LNCAP (cell line): ENCODE results near the gene ADAMTS16.

Experiments
- CTCF ChIP-seq: fragments of 450-650 bp; IDR thresholded peaks from 2 replicates; pipeline ENCODE4 v1.5.1; 2017; ENCODE audit warnings: mild to moderate bottlenecking

The ADAMTS16 gene

DNA sequence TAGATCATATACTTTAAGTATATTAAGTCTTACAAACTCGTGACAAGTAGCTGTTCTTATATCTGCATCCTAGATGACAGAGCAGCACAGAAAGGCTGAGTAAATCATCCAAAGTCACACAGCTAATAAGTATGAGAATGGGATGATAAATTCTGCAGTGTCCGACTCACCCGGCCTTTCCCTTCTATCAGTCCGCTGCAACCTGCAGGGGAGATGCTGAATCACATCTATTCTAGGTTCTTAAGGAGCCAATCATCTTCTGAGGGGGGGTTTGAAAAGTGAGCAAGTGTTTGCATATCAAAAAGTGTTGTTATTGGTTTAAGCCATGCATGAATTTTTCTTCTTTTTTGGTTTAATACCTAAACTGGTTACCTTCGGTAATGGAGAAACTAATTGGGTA, 38.9 kb downstream of the ADAMTS16 start:
- TF ChIP-seq CTCF = no peak

DNA sequence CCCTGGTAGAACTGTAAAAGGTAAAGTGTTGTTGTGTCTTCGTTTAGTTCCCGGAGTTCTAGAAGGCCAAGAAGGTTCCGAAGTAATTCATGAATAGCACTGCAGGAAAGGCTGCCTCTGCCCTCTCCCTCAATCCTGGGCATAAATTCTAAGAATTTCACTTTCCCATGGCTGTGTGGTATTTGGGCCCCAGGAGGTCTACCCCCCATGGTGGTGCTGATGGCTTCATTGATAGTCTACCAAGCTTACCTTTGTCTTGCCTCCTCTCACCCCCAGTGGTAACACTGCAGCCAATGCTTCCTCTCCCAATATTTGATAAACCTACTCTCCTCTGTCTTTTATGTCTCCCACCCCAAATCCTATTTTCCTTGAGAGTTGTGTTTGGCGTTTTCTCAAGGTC, 39.5 kb downstream of the ADAMTS16 start:
- no peak for TF ChIP-seq CTCF

- no peak for TF ChIP-seq CTCF
Observed at GRCh38 chr5:5181650-5182324, 41.7 kb downstream of the ADAMTS16 start.

GRCh38 chr5:5182508-5183188, 42.5 kb downstream of the ADAMTS16 start:
- no peak for TF ChIP-seq CTCF

DNA sequence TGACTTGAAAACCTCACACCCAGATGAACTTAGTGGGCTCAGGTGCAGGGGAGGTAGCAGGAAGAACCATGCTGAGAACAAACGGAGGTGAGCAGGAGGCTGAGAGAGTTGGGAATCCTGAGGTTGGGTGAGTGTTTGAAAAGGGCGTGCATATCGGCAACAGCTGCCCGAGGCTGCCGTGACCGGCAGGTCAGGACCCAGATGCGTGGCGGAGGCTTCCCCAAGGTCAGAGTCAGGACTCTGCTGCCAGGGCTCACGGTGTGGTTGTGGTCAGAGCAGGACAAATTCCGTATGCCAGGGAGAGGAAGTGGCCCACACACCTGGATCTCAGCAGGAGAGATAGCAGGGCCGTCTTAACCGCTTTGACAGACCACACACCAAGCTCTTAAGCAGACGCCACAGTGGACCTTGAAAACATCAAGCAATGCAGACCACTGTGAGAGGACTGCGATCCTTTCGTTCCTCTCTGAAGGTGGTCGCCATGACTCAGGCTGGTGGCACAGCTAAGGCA, 43.1 kb downstream of the ADAMTS16 start:
- no peak for TF ChIP-seq CTCF

DNA sequence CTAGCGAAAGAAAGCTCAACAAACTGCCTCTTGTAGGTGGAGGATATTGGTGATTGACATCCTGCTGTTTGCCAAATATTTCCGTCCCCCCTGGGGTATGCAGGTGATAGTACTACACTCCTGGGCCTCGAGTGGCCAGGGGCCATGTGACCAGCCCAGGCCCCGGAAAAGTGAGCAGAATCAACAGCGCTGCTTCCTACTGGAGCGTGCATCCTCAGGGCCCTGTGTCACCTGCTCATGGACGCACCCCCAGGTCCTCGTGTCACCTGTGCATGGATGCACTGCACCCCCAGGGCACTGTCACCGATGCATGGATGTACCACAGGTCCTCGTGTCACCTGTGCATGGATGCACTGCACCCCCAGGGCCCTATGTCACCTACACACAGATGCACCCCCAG, 43.8 kb downstream of the ADAMTS16 start:
- no peak for TF ChIP-seq CTCF

DNA sequence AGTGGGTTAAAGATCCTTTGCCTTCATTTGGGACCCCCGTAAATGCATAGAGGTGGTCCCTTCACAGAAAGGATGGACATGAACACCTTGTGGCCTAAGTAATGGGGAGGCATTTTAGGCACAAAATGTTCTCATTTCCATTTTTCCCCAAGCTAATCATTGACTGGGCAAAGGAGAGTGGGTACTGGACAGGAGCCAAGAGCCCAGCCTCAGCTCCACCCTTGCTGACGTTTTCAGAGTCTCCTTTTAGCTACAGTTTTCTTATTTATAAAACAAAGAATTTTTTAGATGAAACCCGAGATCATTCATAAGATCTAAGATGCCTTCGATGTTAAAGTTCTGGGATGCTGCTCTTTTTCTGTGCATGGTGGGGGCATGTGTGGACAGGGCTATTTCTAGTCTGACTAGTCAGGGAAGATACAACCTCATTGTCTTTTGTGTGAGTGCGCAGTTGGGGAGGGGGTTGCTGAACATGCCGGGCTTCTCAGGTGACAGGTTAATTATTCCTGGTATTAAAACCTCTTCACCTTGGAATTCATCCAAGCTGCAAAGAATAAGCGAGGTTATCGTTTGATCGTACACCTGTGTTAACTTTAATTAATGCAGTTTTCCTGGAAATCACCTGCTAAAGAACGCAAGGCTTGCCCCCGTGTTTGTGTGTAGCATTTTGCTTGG, 48.4 kb downstream of the ADAMTS16 start:
- TF ChIP-seq CTCF = no peak
